ENCODE data around the gene ZNF559.
"Not testable (repeated sequence)": the region's sequence is repeated elsewhere in the genome, so short reads cannot be mapped to it uniquely, and the experiment has no call there.

The ZNF559 gene

DNA sequence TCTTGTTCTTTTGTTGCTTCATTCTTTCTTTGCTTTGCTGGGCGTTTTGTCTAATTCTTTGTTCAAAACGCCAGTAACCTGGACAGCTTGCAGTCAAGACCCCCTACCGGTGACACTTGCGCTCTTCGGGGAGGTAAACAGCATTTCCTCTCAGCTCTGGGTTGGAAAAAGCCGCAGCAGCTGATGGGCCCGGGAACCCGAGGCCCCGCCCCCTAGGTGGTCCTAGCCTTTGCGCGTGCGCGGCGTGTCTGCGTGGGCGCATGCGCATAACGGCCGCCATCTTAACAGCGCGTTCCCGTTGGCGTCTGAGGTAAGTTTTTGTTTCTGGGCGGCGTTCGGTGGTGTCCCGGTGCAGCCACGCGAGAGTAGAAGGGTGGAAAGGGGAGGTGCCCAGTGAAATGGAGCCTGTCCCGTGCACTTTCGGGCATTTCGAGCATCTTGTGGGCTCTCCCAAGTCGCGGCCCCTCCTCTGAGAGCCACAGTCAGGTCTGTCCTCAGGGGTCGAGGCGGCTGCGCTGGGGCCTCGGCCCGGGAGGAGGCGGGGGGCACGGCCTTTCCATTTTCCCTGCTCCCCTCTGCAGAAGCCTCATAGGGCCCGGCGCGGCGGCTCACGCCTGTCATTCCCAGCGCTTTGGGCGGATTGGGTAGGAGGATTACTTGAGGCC is at the start of gene ZNF559:
Gene ZNF559, plus strand, starts transcription at position 261 of the 665 bp plus-strand sequence. CDS start 14,371 bp downstream, outside the sequence.
- no peak for FAIRE-seq

DNA sequence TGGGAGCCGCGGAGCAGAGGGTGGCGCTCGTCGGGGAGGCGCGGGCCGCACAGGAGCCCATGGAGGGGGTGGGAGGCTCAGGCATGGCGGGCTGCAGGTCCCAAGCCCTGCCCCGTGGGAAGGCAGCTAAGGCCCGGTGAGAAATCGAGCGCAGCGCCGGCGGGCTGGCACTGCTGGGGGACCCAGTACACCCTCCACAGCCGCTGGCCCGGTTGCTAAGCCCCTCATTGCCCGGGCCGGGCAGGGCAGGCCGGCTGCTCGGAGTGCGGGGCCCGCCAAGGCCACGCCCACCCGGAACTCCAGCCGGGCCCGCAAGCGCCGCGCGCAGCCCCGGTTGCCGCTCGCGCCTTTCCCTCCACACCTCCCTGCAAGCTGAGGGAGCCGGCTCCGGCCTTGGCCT is 40.5 kb upstream of the ZNF559 start:
- not testable (repeated sequence) for FAIRE-seq

DNA sequence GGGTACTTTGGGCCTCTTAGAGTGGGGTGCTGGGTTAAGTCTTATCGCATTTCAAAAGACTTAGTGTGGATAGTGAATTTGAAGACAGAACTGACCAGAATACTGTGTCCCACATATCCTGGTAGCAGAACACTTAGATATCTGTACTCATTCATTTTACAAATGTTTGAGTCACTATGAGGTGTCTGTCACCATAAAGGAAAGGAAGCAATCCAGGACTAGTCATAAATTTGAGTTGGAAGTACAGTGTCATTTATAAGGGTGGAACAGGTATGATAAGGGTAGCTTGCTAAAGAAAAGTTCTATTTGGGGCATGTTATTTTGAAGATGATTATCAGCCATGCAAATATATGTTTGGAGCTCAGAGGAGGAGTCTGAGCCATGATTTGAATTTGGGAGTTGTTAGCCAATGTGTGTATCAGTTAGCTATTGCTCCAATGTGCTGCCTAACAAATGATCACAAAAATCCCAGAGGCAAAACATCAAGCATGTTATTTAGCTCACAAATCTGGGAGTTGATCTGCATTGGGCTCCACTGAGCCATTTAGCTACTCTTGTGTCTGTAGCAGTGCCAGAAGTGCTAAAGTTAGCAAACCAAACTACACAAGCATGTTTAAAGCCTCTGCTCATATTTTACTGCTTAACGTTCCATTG is 34.6 kb upstream of the ZNF559 start:
- no peak for FAIRE-seq

DNA sequence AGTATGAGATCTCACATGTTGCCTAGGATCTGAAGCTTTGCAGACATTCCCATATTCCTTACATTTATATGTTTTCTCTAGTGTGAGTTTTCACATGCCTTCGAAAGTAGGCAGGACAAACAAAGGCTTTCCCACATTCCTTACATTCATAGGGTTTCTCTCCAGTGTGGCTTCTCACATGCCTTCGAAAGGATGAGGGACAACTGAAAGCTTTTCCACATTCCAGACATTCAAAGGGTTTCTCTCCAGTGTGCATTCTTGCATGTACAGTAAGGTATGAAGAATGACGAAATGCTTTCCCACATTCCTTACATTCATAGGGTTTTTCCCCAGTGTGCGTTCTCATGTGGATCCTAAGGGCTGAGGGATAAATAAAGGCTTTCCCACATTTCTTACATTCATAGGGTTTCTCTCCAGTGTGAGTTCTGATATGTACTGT is 28.5 kb upstream of the ZNF559 start:
- FAIRE-seq: no peak

DNA sequence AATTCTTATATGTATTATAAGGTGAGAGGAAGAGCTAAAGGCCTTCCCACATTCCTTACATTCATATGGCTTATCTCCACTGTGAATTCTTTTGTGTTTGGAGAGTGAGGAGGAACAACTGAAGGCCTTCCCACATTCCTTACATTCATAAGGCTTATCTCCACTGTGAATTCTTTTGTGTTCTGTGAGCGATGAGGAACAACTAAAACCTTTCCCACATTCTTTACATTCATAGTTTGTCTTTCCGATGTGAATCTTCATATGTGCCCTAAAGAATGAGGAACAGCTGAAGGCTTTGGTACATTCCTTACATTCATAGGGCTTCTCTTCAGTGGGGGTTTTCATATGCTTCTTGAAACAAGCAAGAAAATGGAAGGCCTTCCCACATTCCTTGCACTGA is 27.6 kb upstream of the ZNF559 start:
- FAIRE-seq: no peak

DNA sequence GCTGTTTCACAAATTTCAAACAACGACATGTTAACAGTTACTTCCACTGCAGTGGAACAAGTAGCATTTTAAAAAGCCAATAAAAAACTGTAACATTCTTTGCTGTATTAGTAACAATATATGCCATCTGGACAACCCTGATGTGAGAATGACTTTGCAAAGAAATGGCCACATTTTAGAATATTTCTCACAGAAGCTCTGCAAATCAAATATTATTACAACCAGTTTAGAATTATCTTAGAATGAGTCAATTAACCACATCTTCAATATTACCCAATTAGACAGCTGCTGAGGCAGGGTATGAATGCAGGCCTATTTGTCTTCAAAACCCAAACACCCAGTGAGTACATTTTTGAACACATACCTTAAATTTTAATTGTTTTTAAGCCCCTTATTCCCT is 17.5 kb upstream of the ZNF559 start:
- FAIRE-seq: no peak

DNA sequence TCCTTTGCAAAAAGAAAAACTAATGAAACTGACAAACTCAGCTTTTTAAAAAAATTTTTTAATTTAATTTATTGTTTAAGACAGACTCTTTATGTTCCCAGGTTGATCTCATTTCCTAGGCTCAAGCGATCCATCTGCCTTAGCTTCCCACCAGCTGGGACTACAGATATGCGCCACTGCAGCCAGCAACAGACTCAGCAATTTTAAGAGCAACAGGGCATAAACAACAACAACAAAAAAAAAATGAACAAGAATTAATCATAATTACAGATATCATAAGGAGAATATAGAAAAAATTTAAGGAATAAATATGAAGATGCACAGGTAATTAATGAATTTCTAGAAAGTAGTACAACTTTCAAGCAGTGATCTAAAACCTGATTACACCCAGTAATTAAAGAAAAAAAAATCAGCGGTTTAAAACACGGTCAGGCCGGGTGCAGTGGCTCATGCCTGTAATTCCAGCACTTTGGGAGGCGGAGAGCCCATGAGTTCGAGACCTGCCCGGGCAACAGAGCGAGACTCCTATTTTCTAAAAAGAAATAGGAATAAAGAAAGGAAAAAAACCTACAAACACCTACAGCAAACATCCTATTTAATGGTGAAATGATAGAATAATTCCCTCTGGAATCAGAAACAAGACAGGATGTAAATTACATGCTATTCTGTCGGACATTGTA is 15.7 kb upstream of the ZNF559 start:
- FAIRE-seq: no peak

DNA sequence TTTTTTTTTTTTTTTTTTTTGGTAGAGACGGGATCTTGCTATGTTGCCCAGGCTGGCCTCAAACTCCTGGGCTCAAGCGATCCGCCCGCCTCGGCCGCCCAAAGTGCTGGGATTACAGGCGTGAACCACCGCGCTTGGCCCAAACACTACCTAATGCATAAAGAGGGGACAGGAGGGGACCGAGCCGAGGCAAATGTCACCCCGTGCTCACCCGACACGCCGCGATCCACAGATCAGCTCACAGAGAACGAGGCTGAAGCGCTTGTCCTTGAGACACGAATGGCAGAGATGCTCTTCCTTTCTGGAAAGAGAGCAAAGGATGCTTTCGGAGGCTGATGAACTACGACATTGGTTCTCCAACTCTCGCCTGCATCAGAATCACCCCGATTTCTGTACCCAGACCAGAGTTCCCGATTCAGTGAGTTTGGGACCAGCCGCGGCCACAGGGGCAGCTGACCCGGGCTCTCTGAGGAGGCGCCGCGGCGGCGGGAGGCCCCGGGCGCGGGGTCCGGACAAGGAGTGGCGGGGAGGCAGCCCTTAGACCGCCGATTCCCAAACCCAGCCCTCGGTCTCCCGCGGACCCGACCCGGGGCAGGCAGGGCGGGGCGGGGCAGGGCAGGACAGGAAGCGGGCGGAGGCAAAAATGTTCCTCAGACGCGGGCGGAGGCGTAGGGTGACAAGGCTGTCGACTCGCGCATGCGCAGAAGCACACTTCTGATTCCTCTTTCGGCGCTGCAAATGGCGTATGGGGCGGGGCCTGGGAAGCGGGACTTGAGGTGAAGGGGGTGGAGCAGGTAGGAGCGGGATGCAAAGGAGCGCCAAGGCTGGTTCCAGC is 14.6 kb upstream of the ZNF559 start, which contains the start of gene ZNF699:
Gene ZNF699, minus strand, starts transcription at position 700 of the 835 bp plus-strand sequence. CDS start 4,719 bp downstream, outside the sequence.
- FAIRE-seq: no peak

DNA sequence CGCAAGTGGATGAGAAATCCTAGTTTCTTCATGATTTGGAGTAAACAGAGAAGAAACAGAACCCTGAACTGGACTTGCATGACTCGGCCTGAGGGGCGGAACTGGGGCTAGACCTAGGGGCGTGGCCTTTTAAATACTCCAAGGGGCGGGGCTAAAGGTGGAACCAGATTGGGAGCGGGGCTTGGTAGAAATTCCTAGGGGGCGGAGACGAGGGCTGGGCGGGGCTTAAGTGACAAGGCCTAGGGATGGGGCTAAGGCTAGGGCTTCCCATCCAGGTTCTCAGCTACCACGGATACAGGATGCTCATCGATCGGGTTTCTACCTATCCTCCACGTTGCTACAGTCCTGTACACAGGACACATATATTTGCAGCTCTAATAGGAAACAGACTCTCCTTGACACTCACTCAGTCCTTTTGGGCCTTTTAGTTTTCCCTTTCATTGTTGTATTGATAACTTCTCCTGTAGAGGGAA is 14.0 kb upstream of the ZNF559 start:
- FAIRE-seq: no peak

DNA sequence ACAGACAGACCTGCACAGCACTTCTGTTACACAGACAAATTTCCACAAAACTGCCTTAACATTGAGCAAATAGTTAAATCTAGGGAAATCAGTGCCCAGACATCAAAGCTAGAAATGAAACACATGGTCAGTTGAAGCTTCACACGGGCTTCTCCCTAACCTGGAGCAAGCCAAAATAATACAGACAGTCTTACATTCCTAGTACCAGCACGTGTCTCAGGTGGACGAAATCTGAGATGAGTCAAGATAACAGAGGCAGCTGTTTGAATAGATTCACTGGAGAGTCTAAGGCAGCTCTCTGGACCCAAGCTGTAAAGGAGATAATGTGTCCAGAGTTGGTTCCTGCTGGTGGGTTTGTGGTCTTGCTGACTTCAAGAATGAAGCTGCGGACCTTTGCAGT is 10.2 kb upstream of the ZNF559 start:
- no peak for FAIRE-seq

DNA sequence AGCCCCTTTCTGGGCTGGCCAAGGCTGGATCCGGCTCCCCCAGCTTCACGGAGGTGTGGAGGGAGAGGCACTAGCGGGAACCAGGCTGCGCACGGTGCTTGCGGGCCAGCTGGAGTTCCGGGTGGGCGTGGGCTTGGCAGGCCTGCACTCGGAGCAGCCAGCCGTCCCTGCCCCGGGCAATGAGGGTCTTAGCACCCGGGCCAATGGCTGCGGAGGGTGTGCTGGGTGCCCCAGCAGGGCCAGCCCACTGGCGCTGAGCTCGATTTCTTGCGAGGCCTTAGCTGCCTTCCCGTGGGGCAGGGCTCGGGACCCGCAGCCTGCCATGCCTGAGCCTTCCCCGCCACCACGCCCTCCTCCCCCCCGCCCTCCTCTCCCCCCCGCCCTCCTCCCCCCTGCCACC is 2.6 kb upstream of the ZNF559 start:
- FAIRE-seq: no peak

DNA sequence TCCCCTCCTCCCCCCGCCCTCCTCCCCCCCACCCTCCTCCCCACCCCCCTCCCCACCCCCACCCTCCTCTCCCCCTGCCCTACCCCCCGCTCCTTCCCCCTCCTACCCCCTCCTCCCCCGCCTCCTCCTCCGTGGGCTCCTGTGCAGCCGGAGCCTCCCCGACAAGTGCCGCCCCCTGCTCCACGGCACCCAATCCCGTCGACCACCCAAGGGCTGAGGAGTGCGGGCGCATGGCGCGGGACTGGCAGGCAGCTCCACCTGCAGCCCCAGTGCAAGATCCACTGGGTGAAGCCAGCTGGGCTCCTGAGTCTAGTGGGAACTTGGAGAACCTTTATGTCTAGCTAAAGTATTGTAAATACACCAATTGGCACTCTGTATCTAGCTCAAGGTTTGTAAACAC is 2.2 kb upstream of the ZNF559 start:
- FAIRE-seq: not testable (repeated sequence)

DNA sequence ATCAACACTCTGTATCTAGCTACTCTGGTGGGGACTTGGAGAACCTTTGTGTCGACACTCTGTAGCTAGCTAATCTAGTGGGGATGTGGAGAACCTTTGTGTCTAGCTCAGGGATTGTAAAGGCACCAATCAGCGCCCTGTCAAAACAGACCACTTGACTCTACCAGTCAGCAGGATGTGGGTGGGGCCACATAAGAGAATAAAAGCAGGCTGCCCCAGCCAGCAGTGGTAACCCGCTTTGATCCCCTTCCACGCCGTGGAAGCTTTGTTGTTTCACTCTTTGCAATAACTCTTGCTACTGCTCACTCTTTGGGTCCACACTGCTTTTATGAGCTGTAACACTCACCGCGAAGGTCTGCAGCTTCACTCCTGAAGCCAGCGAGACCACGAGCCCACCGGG is 1.8 kb upstream of the ZNF559 start:
- FAIRE-seq: not testable (repeated sequence)

DNA sequence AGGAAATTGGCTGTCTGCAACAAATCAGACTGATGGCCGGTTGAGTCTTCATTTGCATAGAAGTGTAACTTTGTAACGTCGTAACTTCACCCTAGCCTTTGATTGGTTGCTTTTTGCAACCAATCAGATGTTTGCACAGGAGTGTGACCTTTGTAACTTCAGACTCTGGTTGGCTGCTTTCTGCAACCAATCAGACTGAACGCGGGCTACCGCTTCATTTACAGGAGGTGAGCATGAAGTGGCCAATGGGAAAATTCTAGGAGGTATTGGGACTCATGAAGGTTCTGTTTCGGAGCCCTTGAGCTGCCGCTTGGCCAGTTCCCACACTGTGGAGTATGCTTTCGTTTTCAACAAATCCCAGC is 441 bp upstream of the ZNF559 start:
- peak; percentile 58 for FAIRE-seq

DNA sequence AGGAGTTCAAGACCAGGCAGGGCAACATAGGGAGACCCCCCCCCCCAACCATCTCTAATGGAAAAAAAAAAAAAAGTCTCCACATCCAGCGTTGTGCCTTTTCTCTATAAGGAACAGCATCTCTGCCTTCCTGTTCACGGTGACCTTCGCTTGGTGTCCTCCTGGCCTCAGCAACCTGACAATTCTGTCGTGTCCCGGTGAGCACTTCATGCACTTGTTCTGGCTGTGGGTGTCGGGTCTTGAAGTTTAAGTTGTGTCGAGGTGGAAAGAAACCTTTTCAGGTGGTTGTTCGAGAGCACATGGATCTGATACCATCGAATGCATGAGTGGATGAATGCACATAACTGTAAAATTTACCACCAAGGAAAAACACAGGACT is 594 bp downstream of the ZNF559 start:
- no peak for FAIRE-seq

DNA sequence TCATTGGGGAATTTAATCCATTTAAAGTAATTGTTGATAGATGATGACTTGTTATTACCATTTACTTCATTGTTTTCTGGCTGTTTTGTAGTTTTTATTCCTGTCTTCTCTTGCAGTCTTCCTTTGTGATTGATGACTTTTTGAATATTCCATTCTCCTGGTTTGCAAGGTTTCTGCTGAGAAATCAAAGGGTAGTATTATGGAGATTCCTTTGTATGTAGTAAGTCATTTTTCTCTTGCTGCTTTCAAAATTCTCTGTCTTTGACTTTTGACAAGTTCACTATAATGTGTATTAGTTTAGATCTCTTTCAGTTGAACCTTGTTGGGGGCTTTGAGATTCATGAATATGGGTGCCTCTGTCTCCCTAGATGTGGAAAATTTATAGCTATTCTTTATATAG is 6.0 kb downstream of the ZNF559 start:
- no peak for FAIRE-seq

DNA sequence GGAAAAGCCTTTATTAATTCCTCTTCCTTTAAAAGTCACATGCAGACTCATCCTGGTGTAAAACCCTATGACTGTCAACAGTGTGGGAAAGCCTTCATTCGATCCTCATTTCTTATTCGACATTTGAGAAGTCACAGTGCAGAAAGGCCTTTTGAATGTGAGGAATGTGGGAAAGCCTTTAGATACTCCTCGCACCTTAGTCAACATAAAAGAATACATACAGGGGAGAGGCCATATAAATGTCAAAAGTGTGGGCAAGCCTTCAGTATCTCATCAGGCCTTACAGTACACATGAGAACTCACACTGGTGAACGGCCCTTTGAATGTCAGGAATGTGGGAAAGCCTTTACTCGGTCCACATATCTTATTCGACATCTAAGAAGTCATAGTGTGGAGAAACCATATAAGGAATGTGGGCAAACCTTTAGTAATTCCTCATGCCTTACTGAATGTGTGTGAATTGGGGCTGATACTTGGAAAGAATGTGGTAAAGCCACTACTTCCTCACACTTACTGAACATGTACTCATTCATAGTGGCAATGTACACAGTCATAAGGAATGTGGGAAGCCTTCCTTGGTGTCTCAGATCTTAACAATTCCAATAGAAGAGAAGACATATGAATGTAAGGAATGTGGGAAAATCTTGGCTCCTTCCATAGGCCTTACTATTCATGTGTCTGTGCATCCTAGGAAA is 18.8 kb downstream of the ZNF559 start:
- FAIRE-seq: no peak

DNA sequence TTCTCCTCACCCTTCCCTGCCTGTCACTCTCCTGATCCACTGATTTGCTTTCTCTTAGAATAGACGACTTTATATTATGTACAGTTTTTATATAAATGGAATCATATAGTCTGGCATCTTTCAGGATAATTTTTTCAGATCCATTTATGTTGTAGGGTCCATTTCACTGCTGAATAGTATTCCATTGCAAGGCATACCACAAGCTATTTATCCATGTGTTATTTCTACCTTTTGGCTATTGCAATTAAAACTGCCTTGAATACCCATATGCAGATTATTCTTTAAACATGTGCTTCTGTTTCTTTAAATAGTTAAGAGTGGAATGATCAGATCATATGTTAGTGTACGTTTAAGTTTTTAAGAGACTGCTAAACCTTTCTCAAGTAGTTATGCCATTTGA is 21.0 kb downstream of the ZNF559 start:
- FAIRE-seq: no peak

DNA sequence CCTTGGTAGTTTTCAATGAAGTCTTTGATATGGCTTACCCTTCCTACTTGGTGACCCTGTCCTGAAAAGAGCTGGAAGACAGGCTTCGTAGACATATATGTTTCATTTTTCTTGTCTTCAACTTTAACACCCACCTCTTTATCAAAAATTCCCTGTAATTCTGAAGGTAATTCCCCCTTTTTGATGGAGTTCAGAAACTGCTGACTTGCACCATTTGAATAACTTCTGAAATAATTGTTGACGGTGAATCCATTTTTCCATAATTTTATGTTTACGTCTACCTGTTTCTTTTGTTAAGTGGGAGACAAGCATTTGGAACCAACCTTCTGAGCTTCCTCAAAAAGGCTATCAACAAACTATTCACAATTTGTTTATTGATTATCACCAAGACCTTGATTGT is 24.3 kb downstream of the ZNF559 start:
- no peak for FAIRE-seq

DNA sequence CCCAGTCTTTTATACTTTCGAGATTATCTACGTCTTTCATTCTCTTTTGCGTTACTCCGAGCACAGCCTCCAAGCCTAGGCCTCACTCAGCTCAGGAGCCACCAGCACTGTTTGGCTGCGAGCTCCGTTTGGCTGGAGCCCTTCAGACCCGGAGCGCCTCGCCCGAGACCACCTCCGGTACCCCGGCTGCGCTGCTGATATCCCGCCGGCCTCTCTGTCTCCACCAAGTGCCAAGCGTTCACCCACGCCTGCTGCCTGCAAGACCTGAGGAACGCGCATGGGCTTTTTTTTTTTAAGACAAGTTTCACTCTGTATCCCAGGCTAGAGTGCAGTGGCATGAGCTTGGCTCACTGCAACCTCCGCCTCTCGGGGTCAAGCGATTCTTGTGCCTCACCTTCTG is 24.7 kb downstream of the ZNF559 start:
- FAIRE-seq: no peak

DNA sequence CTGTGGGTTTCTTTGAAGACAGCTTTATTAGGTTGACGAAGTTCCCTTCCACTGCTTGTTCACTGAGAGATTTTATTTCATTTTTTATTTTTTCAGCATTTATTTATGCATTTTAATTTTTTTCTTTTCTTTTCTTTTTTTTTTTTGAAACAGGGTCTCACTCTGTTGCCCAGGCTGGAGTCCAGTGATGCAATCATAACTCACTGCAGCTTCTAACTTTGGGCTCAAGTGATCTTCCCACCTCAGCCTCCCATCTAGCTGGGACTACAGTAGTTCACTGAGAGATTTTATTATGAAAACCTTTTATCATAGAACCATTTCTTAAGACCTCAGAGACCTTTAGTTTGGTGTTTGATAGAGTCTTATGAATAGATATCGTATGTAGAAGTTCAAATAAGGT is 28.5 kb downstream of the ZNF559 start:
- FAIRE-seq: no peak

DNA sequence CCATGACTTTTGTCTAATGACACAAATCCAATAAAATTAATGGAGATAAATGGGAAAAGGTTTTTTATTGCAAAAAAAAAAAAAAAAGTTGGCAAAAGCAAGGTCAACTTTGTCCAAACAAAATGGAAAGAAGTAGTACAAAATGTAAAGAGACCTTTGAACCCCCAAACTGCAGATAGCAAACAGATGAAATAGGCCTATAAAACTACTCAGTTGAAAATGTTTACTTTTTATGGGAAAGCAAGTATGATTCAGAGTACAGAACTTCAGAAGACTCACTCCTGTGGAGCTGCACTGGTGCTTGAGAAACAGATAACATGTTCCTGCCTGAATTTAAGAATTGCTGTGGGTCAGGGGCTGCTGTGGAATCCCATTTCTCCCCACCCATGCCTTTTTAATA is 29.0 kb downstream of the ZNF559 start:
- FAIRE-seq: no peak

DNA sequence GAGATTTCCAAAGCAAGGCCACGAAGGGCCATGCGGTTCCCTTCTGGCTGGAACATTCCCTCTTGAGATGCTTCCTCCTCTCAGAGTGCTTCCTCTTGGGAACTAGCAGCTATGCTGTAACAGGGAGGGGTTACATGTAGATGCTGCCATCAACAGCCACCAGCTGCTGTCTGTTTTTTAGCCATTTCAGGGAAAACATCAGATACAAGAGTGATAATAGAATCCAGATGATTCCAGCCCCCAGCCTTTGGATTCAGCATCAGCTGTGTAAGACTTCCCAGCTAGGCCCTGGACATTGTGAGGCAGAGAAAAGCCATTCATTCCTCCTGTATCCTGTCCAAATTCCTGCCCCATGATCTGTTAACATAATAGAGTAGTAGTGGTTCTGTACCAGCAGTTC is 30.7 kb downstream of the ZNF559 start:
- FAIRE-seq: no peak
